Measurements from ENCODE around the gene SELENOV.
"Not testable (repeated sequence)": the region's sequence is repeated elsewhere in the genome, so short reads cannot be mapped to it uniquely, and the experiment has no call there.

The SELENOV gene, protein sequence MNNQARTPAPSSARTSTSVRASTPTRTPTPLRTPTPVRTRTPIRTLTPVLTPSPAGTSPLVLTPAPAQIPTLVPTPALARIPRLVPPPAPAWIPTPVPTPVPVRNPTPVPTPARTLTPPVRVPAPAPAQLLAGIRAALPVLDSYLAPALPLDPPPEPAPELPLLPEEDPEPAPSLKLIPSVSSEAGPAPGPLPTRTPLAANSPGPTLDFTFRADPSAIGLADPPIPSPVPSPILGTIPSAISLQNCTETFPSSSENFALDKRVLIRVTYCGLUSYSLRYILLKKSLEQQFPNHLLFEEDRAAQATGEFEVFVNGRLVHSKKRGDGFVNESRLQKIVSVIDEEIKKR

DNA sequence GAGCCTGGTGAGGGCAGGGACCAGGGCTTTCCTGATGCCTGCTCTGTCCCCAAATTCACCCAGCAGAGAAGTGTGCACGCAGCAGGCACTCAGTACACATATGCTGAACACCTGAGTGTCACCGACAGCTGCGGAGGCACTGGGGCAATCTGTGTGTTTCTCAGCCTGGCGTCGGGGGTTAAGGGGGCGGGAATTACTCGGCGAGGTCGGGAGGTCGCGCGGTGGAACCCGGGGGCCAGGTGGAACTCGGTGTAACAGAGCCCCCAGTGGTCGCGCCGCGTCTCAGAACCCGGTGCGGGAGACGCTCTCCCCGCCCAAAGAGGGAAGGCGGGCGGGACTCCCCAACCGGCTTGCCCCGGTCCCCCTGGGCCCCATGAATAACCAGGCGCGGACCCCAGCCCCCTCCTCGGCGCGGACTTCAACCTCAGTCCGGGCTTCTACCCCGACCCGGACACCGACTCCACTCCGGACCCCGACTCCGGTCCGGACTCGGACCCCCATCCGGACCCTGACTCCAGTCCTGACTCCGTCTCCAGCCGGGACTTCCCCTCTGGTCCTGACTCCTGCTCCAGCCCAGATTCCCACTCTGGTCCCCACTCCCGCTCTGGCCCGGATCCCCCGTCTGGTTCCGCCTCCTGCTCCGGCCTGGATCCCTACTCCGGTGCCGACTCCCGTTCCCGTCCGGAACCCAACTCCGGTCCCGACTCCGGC is at the start of gene SELENOV:
SELENOV (plus strand) TSS at position 300 of the 711 bp plus-strand sequence; CDS start at position 374, 74 bp downstream.
- ATAC-seq = no peak
- DNase-seq = peak; percentile 49

DNA sequence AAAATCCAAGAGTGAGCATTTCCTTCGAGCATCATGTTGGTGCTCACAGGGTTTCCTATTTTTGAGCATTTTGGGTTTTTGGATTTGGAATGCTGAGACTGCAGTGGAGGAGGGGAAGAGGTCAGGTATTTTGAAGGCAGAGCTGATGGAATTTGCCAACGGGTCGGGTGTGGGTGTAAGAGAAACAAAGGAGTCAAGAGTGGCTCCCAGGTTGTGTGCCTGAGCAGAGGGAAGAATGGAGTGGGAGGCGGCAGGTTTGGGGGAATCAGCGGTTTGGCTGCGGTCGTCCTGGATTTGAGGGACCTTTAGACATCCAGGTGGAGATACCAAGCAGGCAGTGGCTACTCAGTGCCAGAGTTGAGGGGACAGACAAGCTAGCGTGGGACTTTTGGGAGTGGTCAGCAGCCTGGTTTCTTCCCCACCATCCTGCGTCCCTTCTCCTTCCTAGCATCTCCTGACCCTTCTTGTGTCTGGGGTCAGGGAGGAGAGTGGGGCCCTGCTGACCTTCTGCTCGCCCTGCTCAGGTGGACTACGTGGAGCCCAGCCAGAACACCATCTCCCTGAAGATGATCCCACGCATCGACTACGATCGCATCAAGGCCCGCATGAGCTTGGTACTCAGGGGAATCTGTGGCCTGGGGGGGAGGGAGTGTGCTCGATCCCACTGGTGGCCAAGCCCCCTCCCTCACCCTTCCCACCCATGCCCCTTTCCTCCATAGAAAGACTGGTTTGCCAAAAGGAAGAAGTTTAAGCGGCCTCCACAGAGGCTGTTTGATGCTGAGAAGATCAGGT is 48.8 kb upstream of the SELENOV start:
- ATAC-seq = no peak
- DNase-seq = no peak

DNA sequence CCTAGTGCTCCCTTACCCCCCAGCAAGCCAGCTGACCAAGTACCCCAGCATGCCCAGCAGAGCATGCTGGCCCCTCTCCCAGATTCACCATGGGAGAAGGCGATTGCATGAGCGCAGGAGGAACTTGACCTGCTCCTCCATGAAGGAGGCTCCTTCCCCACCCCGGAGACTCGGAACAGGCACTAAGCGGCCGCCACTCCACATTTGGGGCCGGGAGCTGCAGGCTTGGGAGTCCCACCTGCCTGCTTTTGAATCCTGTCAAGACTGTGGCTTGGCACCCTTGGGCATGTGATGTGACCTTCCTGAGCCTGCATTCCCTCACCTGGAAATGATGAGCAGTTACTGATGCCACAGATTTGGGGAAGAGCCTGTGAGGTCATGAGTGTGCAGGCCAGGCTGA is 47.0 kb upstream of the SELENOV start:
- DNase-seq = no peak

DNA sequence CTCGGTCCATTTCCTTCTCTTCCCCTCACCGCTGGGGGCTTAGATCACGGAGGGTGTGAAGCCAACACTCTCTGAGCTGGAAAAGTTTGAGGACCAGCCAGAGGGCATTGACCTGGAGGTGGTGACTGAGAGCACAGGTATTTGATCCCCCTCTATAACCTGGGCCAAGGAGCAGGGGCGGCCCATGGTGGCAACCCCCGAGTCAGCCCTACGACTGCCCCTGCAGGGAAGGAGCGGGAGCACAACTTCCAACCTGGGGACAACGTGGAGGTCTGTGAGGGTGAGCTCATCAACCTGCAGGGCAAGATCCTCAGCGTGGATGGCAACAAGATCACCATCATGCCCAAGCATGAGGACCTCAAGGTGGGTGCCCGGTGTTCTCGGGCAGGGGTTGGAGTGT is 45.9 kb upstream of the SELENOV start:
- no peak for DNase-seq
- no peak for ATAC-seq

More for the DNA sequence above, 47.0 kb upstream of the SELENOV start:
- ATAC-seq = no peak

DNA sequence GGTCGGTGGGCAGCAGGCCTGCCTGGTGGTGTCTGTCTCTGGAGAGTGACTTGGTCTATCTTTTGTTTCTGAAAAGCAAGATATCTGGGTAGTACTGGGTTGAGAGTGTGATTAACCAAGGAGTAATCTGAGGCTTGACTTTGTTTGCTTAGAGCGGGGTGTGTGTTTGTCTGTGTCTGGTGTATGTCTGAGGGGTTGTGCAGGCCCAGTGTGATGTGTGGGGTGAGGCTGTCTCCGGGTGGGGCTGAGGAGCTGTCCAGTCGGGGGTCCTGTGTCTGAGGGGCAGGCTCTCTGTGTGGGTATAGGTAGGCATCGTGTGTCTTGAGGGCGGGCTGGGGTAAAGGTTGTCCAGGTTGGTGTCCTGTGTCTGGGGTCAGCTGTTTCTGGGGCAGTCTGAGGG is 45.4 kb upstream of the SELENOV start:
- no peak for ATAC-seq

DNA sequence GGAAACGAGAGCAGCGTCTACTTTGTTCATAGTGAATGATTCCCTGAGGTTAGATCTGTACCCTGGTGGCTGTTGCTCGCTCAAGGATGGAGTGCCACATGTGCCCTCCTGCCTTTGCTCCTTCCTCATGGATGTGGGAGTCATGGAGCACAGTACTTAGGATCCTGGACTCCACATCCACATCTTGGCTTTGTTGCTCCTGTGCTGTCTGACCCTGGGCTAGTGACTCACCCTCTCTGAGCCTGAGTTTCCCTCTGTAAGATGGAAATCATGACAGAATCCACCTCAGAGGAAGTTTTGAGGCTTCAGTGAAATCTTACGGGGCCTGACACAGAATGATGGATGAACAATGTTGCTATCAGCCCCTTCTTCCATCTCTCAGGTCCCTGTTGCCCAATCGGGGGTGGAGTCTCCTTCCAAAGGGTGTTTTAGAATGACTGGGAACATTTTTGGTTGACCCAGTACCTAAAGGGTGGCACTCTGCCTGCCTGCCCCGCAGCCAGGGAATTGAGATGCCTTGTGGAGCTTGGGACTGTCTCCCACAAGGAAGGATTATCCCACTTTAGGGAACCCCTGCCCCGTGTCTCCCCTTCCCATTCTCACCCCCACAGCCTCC is 44.1 kb upstream of the SELENOV start:
- ATAC-seq (peak; percentile 79), DNase-seq (peak; percentile 26)

More for the DNA sequence above, 45.4 kb upstream of the SELENOV start:
- DNase-seq = no peak

DNA sequence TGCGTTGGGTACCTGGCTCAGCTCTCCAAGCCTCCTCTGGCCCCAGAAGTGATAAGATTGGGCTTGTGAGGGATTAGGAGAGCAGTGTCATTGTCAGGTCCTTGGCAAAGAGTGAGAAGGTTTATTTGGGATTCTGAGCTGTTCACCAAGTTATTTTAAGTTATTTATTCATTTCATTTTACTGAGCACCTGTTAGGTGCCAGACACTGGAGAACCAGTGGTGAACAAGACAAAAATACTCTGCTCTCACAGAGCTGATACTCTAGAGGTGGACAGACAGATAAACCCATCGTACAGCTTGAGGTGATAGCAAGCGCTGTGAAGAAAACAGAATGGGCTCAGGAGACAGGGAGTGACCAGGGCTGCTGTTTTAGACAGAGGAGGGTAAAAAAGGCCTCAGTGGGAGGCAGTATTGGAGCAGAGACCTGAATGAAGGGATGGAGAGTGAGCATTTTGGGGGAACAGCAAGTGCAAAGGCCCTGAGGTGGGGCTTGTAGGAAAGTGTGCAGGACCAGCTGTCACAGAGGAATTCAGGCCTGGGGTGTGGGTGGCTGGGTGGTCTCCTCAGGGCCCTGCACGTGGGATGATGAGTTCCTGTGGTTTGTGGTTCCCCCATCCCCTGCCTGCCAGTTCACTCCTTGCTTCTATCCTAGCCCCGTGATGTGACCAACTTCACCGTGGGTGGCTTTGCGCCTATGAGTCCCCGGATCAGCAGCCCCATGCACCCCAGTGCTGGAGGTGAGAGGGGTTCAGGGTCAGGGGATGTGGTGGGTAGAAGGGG is 43.0 kb upstream of the SELENOV start:
- DNase-seq (peak; percentile 44), ATAC-seq (peak; percentile 8)

DNA sequence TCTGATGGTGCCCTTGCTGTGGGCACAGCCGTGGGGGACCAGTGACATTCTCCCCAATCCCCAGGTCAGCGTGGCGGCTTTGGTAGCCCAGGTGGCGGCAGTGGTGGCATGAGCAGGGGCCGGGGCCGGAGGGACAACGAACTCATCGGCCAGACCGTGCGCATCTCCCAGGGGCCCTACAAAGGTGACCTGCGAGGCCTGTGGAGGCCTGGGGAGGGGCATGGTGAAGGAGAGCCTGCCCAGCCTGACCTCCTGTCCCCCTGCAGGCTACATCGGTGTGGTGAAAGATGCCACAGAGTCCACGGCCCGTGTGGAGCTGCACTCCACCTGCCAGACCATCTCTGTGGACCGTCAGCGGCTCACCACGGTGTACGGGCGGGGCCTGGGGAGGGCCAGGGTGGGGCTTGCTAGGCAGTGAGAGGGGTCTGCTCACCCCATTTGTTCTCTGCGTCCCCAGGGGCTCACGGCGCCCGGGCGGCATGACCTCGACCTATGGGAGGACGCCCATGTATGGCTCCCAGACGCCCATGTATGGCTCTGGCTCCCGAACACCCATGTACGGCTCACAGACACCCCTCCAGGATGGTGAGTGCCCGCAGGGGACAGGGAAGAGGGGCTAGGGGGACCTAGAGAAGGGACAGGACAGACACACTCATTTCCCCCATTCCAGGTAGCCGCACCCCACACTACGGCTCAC is 42.0 kb upstream of the SELENOV start:
- DNase-seq (no peak), ATAC-seq (no peak)

DNA sequence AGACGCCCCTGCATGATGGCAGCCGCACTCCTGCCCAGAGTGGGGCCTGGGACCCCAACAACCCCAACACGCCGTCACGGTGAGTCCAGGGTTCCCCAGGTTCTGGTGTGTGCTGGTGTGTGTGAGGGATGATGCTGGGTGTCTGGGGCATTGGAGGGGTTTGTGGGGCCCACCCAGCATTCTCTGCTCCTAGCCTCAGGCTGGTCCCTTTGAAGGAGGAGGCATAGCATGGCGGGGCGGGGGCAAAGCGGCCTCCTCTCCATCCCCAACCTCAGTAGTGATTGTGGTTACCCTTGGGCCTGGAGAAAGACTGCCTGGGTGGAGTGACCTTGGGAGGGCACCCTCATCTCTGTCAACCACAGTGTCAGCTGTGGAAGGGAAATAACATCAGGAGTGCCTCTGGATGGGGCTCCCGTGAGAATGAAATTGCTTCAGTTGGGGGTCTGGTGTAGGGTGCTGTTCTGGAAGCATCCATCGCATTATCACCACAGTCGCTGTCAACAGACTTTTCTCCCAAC is 41.4 kb upstream of the SELENOV start:
- no peak for DNase-seq
- ATAC-seq = no peak

DNA sequence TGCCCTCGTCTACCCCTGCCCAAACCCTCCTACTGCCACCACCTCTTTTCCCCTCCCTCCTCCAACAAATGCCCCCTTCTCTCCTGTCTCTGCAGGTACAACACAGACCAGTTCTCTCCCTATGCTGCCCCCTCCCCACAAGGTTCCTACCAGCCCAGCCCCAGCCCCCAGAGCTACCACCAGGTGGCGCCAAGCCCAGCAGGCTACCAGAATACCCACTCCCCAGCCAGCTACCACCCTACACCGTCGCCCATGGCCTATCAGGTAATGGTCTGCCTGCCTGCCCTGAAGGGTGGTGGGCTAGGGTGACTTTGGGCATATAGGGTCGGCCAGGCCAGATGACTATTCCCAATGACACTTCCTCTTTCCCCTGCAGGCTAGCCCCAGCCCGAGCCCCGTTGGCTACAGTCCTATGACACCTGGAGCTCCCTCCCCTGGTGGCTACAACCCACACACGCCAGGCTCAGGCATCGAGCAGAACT is 40.8 kb upstream of the SELENOV start:
- ATAC-seq (no peak), DNase-seq (peak; percentile 81)

DNA sequence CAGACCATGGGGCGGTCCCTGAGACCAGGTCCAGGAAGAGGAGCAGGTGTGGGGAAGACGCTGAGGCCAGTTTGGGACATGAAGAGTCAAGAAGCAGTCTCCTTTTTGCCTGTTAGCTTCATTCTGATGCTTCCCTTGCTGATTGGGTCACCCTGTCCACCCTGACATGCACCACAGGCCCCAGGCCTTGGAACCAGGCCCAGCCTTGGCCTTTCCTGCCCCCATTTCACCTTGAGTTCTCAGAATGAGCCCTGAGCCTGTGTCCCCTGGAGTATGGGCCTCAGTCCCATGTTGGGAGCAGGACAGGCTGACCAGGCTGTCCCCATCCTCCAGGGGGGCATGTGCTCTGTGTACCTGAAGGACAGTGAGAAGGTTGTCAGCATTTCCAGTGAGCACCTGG is 39.2 kb upstream of the SELENOV start:
- ATAC-seq (no peak), DNase-seq (no peak)

DNA sequence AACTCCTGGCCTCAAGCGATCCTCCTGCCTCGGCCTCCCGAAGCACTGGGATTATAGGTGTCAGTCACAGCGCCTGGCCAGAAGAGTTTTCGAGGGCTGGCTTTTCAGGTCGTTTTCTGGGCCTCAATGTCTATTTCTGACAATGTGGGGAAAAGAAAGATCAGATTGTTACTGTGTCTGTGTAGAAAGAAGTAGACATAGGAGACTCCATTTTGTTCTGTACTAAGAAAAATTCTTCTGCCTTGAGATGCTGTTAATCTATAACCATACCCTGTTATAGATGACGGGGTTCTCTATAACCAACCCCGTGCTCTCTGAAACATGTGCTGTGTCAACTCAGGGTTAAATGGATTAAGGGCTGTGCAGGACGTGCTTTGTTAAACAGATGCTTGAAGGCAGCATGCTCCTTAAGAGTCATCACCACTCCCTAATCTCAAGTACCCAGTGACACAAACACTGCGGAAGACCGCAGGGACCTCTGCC is 35.6 kb upstream of the SELENOV start:
- ATAC-seq = not testable (repeated sequence)

DNA sequence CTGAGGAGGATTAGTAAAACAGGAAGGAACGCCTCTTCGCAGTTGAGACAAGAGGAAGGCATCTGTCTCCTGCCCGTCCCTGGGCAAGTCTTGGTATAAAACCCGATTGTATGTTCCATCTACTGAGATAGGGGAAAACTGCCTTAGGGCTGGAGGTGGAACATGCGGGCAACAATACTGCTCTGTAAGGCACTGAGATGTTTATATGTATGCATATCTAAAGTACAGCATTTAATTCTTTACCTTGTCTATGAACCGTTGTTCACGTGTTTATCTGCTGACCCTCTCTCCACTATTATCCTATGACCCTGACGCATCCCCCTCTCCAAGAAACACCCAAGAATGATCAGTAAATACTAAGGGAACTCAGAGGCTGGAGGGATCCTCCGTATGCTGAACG is 35.0 kb upstream of the SELENOV start:
- no peak for ATAC-seq
- DNase-seq = no peak

More for the DNA sequence above, 35.6 kb upstream of the SELENOV start:
- DNase-seq = not testable (repeated sequence)

DNA sequence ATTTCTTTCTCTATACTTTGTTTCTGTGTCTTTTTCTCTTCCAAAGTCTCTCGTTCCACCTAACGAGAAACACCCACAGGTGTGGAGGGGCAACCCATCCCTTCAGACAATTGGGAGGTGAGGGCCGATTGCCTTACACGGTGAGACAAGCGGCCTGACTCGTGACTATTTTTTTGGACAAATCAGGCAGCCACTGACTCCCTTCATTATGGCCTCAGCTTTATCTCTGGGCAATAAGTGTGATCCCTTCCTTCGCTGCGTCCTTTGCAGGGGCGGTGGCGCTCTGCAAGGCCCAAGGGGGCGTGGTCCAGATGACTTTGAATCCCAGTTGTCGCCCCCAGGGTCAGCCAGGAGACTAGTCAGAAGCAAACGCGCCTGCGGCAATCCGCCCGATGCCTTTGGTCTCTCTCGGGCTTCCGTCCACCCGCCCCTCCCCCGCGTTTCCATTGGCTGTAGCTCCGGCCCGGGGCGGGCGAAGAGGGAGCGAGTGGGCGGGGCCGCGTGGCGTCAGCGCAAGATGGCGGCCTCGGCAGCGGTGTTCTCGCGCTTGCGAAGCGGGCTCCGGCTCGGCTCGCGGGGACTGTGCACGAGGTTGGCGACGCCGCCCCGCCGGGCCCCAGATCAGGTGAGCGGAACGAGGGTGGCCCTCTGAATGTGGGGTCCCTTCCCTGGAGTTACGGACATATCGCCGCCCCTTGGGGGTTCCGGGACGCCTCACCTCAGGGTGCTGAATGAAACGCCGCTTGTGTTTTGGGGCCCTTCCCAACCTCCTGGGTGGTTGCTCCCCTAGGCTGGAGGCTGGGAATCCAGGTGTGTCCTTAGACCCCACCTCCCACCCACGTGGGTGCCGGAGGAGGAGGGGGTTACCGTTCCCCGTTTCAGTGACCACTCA is 34.4 kb upstream of the SELENOV start, which contains the start of gene TIMM50:
TIMM50 (plus strand) TSS at position 502 of the 892 bp plus-strand sequence; CDS start at position 518, 16 bp downstream.
- ATAC-seq = peak; percentile 96
- DNase-seq = peak; percentile 100

DNA sequence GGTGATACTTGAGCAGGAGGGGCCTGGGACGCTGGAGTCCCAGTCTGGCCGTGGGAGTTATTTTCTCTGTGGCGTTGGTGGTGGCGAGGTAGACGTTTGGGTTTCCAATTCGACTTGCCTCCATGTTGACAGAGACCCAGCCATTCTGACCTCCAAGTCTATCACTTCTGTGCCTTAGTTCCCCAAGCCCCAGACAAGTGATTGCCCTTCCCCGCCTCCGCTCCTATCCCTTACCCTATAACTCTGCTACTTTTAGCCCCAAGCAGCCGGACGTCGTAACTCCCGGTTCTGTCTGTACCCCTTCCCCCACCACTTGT is 33.8 kb upstream of the SELENOV start:
- DNase-seq (no peak), ATAC-seq (no peak)

DNA sequence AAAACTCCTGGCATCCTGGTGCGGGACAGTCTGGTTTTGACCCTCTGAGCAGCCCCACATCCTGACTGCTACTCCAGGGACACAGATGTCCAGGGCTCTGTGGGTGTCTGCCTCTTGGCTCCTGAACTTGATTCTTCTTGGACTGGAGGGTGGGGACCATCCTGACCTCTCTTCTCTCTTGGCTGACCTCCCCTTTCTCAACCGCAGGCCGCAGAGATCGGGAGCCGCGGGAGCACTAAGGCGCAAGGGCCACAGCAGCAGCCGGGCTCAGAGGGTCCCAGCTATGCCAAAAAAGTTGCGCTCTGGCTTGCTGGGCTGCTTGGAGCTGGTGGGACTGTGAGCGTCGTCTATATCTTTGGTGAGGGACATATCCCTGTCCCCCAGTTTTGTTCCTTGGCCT is 33.3 kb upstream of the SELENOV start:
- ATAC-seq (no peak), DNase-seq (no peak)

DNA sequence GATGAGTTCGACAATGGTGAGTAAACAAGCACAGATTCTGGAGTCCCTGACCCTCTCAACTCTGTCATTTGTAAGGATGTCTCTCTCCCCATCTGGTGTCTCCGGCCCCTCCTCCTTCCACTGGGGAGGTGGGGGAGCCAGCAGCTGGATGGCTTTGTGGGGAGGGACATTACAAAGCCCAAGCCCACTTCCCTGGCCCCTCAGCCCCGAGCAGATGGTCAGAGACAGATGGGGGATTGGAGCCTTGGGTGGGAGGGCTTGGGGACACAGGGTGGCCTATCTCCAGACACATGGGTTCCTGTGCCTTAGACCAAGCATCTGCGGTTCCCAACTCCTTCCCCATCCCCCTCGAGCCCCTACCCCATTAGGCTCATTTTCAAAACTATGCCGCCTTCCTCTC is 31.8 kb upstream of the SELENOV start:
- ATAC-seq = no peak

DNA sequence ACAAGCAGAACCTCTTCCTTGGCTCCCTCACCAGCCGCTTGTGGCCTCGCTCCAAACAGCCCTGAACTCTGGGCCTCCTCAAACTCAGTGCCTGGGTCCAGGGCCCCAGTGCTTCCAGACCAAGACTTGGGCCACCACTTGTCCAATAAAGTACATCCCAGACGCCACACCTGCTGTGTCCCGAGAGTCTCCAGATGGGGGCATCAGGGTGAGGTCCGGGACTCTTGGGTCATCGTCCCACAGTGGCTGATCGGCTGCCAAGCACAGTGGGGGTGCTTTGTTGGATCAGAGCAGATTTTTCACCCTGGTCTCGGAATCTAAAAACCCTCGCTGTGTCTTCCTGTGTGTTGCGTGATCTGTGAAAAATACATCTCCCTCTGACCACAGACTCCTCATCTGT is 25.2 kb upstream of the SELENOV start:
- DNase-seq = no peak
- no peak for ATAC-seq

More for the DNA sequence above, 31.8 kb upstream of the SELENOV start:
- DNase-seq = no peak

DNA sequence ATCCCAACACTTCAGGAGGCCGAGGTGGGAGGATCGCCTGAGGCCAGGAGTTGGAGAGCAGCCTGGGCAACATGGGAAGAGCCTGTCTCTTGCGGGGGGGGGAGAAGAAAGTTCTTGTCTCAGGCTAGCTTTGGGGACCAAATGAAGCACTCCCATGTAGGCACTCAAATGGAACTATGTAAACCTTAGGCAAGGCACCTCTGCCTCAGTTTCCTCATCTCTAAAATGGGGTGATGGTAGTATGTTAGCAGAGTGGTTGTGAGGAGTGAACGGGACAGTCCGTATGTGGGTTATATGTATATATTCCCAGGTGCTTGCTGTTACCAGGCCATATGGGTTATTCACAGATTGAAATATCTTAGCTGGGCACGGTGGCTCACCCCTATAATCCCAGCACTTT is 22.7 kb upstream of the SELENOV start:
- no peak for DNase-seq
- ATAC-seq = no peak

Data from stimulated activated naive CD8-positive, alpha-beta T cell treated with anti-CD3 and anti-CD28 coated beads, Interleukin-15, Interleukin-2, amounts not matched to agents 100 U/mL and 50 U/mL, for 24 hours (primary cell).